Measurements from ENCODE around the gene SMYD2. TPM values are rescaled to one million over a fixed set of nuclear protein-coding genes. Genes with fewer than 3 reads are reported as not detected.
A peak's percentile ranks its signal among the peaks of the same experiment; 100 is the strongest.

The SMYD2 gene
- total RNA-seq, 4 donors from 2014 or later: 25.3 to 30.7 (median 27.8) TPM

- Histone ChIP-seq H3K36me3 (peaks cover 67% of the 10 kb centered on the region), H3K27ac (no peak overlapping the region), H3K4me1 (no peaks in the 10 kb centered on the region), H3K27me3 (no peaks in the 10 kb centered on the region), H3K4me3 (no peak overlapping the region), H3K9me3 (no peaks in the 10 kb centered on the region)
- 58% methylated on average over 4 of the region's 4 CpGs for WGBS
- TF ChIP-seq POLR2A (IDR thresholded peaks at IDR 0.05) (no peak), CTCF (IDR thresholded peaks at IDR 0.05) (no peak), EP300 (IDR thresholded peaks at IDR 0.05) (no peak), POLR2AphosphoS5 (IDR thresholded peaks at IDR 0.05) (no peak)
- no peak for DNase-seq (ENCODE audit: low spot score in 2 of 2)
These were observed 73.6 kb downstream of the SMYD2 start for GRCh38 chr1:214354440-214355148.

GRCh38 chr1:214360116-214360515 lies 79.2 kb downstream of the SMYD2 start:
- no peak for DNase-seq (ENCODE audit: low spot score in 2 of 2)
- TF ChIP-seq POLR2AphosphoS5 (IDR thresholded peaks at IDR 0.05): no peak
- no peak for TF ChIP-seq CTCF (IDR thresholded peaks at IDR 0.05)
- no peak for TF ChIP-seq EP300 (IDR thresholded peaks at IDR 0.05)
- TF ChIP-seq POLR2A (IDR thresholded peaks at IDR 0.05): no peak
- Histone ChIP-seq H3K36me3 (peaks cover 69% of the 10 kb centered on the region), H3K4me3 (no peak overlapping the region), H3K9me3 (no peaks in the 10 kb centered on the region), H3K27me3 (no peaks in the 10 kb centered on the region), H3K4me1 (peaks cover 14% of the 10 kb centered on the region), H3K27ac (no peak overlapping the region)
- 90% methylated on average over 5 of the region's 5 CpGs for WGBS

- H3K4me3 ChIP-seq: no peak overlapping the region
- peaks cover 64% of the 10 kb centered on the region for H3K36me3 ChIP-seq
- H3K9me3 ChIP-seq: no peaks in the 10 kb centered on the region
- no peaks in the 10 kb centered on the region for H3K27me3 ChIP-seq
- peaks cover 15% of the 10 kb centered on the region for H3K4me1 ChIP-seq
- no peak overlapping the region for H3K27ac ChIP-seq
- no peak for DNase-seq (ENCODE audit: low spot score in 2 of 2)
- 80% methylated on average over 3 of the region's 3 CpGs for whole genome bisulfite sequencing
- no peak for TF ChIP-seq POLR2AphosphoS5 (IDR thresholded peaks at IDR 0.05)
- no peak for TF ChIP-seq POLR2A (IDR thresholded peaks at IDR 0.05)
- TF ChIP-seq EP300 (IDR thresholded peaks at IDR 0.05): no peak
- TF ChIP-seq CTCF (IDR thresholded peaks at IDR 0.05): no peak
These were observed 79.7 kb downstream of the SMYD2 start for GRCh38 chr1:214360525-214361164.

GRCh38 chr1:214361636-214362035 lies 80.7 kb downstream of the SMYD2 start:
- Histone ChIP-seq H3K27me3 (no peaks in the 10 kb centered on the region), H3K36me3 (peaks cover 61% of the 10 kb centered on the region), H3K4me3 (no peak overlapping the region), H3K27ac (peak overlapping the region; percentile 22), H3K4me1 (peaks cover 15% of the 10 kb centered on the region), H3K9me3 (no peaks in the 10 kb centered on the region)
- no peak for TF ChIP-seq CTCF (IDR thresholded peaks at IDR 0.05)
- DNase-seq (ENCODE audit: low spot score in 2 of 2): no peak
- 50% methylated on average over 1 of the region's 1 CpG for WGBS

- DNase-seq (ENCODE audit: low spot score in 2 of 2): no peak
- 76% methylated on average over 9 of the region's 9 CpGs for WGBS
- Histone ChIP-seq H3K36me3 (peaks cover 54% of the 10 kb centered on the region), H3K4me1 (peaks cover 15% of the 10 kb centered on the region), H3K4me3 (no peak overlapping the region), H3K27me3 (no peaks in the 10 kb centered on the region), H3K27ac (peak overlapping the region; percentile 22), H3K9me3 (no peaks in the 10 kb centered on the region)
- TF ChIP-seq POLR2AphosphoS5 (IDR thresholded peaks at IDR 0.05) (no peak), CTCF (IDR thresholded peaks at IDR 0.05) (no peak), POLR2A (IDR thresholded peaks at IDR 0.05) (no peak), EP300 (IDR thresholded peaks at IDR 0.05) (no peak)
These were observed 81.4 kb downstream of the SMYD2 start for GRCh38 chr1:214362188-214362882.
